OCI-LY3 (cell line): ENCODE results near the gene PRKCE.

Experiments used
- H2AFZ ChIP-seq: fragments of 200-600, 300-600 bp; shearing (Covaris generic); 2 replicates; pipeline ENCODE4 v1.6.0; 2014; ENCODE audit warnings: antibody characterized with exemption, low read depth, low read length
- H3K27ac ChIP-seq: fragments of 200-600, 300-600 bp; sonication (generic); 2 replicates; pipeline ENCODE4 v1.5.1; 2014; ENCODE audit warnings: mild to moderate bottlenecking, low read length, moderate library complexity, mixed read lengths
- H3K27me3 ChIP-seq: fragments of 200-600, 300-600 bp; sonication (generic); 2 replicates; pipeline ENCODE4 v1.6.1; 2014; ENCODE audit warnings: low read depth, low read length, mixed read lengths
- H3K36me3 ChIP-seq: fragments of 200-600, 300-600 bp; sonication (generic); replicated peaks from 2 replicates; pipeline ENCODE3; 2014; ENCODE audit warnings: low read depth, low read length, mixed read lengths
- H3K4me1 ChIP-seq: fragments of 300-600, 200-600 bp; sonication (generic); 2 replicates; pipeline ENCODE4 v1.6.1; 2014; ENCODE audit warnings: low read length, mixed read lengths
- H3K4me2 ChIP-seq: fragments of 200-600, 300-600 bp; sonication (generic); 2 replicates; pipeline ENCODE4 v1.6.1; 2014; ENCODE audit warnings: low read length, mixed read lengths
- H3K4me3 ChIP-seq: fragments of 300-600, 200-600 bp; sonication (generic); 2 replicates; pipeline ENCODE4 v1.5.1; 2014; ENCODE audit warnings: antibody characterized with exemption, mild to moderate bottlenecking, low read length, moderate library complexity
- H3K79me2 ChIP-seq: fragments of 300-600, 200-600 bp; shearing (Covaris generic); 2 replicates; pipeline ENCODE4 v1.6.1; 2014; ENCODE audit warnings: mild to moderate bottlenecking, low read length, mixed read lengths
- H3K9ac ChIP-seq: fragments of 300-600, 200-600 bp; shearing (Covaris generic); 2 replicates; pipeline ENCODE4 v1.6.0; 2014; ENCODE audit warnings: mild to moderate bottlenecking, low read length, moderate library complexity
- H3K9me3 ChIP-seq: fragments of 200-600, 300-600 bp; shearing (Covaris generic); 2 replicates; pipeline ENCODE4 v1.6.1; 2014; ENCODE audit warnings: low read length, mixed read lengths; ENCODE audit not compliant: insufficient read depth
- H4K20me1 ChIP-seq: fragments of 200-600, 300-600 bp; sonication (generic); 2 replicates; pipeline ENCODE4 v1.6.1; 2016; ENCODE audit warnings: low read length, mixed read lengths; ENCODE audit not compliant: insufficient read depth
- EZH2phosphoT487 ChIP-seq: fragments of 200-600 bp; shearing (Covaris generic); IDR thresholded peaks from 2 replicates; pipeline ENCODE4 v1.6.1; 2018; ENCODE audit warnings: antibody characterized with exemption, mixed run types, low read depth
- TF ChIP-seq, protein P1 (sequence below): fragments of 200-600, 300-600 bp; sonication (generic); IDR thresholded peaks from 2 replicates; pipeline ENCODE4 v1.5.1; 2014; ENCODE audit warnings: antibody characterized with exemption, low read length, low read depth

The PRKCE gene

DNA sequence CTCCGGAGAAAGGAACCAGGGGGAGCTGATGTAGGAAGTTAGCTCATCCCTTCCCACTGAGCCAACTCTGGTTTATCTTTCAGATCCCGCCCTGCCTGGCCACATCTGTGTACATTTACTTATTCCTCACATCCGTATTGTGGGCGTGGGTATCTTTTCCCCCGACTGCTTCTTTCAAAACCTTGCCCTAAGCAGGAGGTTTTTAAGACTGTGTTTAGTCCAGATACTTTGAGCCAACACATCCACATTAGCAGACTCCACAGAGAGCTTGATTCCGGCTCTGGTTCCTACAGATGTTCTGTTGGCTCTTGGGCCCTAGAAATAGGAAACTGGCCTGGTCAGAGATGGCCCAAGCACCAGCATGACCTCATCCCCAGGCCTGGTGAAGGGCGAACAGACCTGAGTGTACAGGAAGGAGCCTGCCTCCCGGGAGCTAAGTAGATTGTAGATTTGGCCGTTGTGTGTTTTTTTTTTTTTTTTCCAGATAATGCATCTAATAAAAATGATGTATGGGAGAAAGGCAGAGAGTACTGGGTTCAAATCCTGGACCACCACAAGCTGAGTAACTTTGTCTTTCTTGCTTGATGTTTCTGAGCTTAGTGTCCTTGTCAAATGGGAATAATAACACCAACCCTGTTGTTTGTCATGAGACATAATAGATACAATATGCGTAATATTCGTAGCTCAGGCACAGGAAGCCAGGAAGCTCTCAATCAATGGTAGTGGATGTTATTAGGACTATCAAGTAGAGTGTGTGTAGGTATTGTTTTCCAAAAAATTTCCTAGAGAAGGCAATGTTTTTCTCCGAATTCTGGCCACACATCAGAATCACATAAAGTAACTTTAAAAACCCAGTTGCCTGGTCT, 92.3 kb downstream of the PRKCE start:
- H3K27ac ChIP-seq: no peak overlapping the region
- no peaks in the 10 kb centered on the region for H3K4me1 ChIP-seq
- H3K9ac ChIP-seq: no peak overlapping the region
- peaks cover 14% of the 10 kb centered on the region; the same call in 1 of the 2 replicates for H3K27me3 ChIP-seq
- TF ChIP-seq EZH2phosphoT487: no peak
- TF ChIP-seq, protein P1, sequence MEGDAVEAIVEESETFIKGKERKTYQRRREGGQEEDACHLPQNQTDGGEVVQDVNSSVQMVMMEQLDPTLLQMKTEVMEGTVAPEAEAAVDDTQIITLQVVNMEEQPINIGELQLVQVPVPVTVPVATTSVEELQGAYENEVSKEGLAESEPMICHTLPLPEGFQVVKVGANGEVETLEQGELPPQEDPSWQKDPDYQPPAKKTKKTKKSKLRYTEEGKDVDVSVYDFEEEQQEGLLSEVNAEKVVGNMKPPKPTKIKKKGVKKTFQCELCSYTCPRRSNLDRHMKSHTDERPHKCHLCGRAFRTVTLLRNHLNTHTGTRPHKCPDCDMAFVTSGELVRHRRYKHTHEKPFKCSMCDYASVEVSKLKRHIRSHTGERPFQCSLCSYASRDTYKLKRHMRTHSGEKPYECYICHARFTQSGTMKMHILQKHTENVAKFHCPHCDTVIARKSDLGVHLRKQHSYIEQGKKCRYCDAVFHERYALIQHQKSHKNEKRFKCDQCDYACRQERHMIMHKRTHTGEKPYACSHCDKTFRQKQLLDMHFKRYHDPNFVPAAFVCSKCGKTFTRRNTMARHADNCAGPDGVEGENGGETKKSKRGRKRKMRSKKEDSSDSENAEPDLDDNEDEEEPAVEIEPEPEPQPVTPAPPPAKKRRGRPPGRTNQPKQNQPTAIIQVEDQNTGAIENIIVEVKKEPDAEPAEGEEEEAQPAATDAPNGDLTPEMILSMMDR: no peak
- H3K79me2 ChIP-seq: no peaks in the 10 kb centered on the region
- H4K20me1 ChIP-seq: no peaks in the 10 kb centered on the region
- no peak overlapping the region for H3K4me2 ChIP-seq
- H3K9me3 ChIP-seq: peaks cover 8% of the 10 kb centered on the region
- no peak overlapping the region for H2AFZ ChIP-seq
- no peak overlapping the region for H3K4me3 ChIP-seq
- H3K36me3 ChIP-seq: no peaks in the 10 kb centered on the region

DNA sequence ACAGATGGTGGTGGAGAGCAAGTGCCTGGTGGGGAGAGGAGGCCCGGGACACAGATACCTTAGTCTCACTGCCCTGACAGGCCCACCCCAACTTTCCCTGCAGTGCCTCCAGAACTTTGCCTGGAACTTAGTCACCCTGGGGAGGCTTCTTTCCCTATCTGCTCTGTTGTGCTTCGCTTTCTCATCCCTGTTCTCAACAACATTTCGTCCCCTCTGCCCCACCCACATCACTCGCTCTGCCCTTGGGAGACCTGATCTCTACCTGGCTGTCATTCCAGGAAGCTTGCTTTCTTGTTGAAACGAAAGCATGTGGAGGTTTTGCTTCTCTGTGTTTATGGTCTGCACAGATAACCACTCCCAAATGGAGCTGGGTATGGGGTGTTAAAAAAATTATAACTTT, 93.8 kb downstream of the PRKCE start:
- no peaks in the 10 kb centered on the region for H3K79me2 ChIP-seq
- no peak overlapping the region for H3K4me3 ChIP-seq
- no peaks in the 10 kb centered on the region for H4K20me1 ChIP-seq
- H3K4me1 ChIP-seq: no peaks in the 10 kb centered on the region
- H3K27ac ChIP-seq: no peak overlapping the region
- H3K9ac ChIP-seq: no peak overlapping the region
- no peak overlapping the region for H2AFZ ChIP-seq
- peaks cover 8% of the 10 kb centered on the region for H3K9me3 ChIP-seq
- TF ChIP-seq, protein P1: no peak
- peaks cover 14% of the 10 kb centered on the region; the same call in 1 of the 2 replicates for H3K27me3 ChIP-seq
- no peaks in the 10 kb centered on the region for H3K36me3 ChIP-seq
- no peak overlapping the region for H3K4me2 ChIP-seq

DNA sequence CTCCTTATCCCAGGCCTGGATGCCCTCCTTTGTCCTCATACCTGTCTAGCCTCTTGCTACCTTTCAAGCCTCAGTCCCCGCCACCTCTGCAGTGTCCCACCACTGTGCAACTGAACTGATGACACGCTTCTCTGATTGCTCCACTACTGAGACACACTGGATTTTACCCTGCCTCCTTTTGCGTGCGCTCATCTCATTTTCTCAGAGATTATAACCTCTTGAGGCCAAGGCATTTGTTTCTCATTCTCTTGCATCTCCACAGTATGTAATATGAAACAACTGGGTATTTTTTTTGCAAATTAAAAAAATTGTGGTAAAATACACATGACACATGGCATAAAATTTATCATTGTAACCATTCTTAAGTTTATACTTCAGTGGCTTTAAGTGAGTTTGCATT, 95.4 kb downstream of the PRKCE start:
- H3K9me3 ChIP-seq: peaks cover 8% of the 10 kb centered on the region
- H3K36me3 ChIP-seq: no peaks in the 10 kb centered on the region
- H2AFZ ChIP-seq: no peak overlapping the region
- peaks cover 14% of the 10 kb centered on the region; the same call in 1 of the 2 replicates for H3K27me3 ChIP-seq
- TF ChIP-seq, protein P1: no peak
- no peak for TF ChIP-seq EZH2phosphoT487
- H3K4me1 ChIP-seq: peaks cover 4% of the 10 kb centered on the region
- H4K20me1 ChIP-seq: no peaks in the 10 kb centered on the region
- H3K27ac ChIP-seq: no peak overlapping the region
- no peak overlapping the region for H3K9ac ChIP-seq
- no peak overlapping the region for H3K4me2 ChIP-seq
- no peaks in the 10 kb centered on the region for H3K79me2 ChIP-seq
- H3K4me3 ChIP-seq: no peak overlapping the region

DNA sequence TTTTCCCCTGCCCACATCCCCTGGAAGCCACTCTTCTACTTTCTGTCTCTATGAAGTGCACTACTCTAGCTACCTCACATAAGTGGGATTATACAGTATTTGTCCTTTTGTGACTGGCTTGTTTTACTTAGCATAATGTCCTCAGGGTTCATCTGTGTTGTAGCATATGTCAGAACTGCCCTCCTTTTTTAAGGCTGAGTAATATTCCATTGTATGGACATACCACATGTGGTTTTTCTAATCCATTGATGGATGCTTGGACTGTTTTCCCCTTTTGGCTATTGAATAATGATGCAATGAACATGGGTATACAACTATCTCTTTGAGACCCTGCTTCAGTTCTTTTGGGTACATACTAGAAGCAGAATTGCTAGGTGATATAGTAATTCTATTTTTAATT, 95.9 kb downstream of the PRKCE start:
- H4K20me1 ChIP-seq: no peaks in the 10 kb centered on the region

More for the DNA sequence above, 95.9 kb downstream of the PRKCE start:
- Histone ChIP-seq H3K36me3 (no peaks in the 10 kb centered on the region), H3K27me3 (peaks cover 14% of the 10 kb centered on the region; the same call in 1 of the 2 replicates), H3K4me3 (no peak overlapping the region), H3K4me2 (no peak overlapping the region), H2AFZ (no peak overlapping the region), H3K9ac (no peak overlapping the region), H3K9me3 (peaks cover 8% of the 10 kb centered on the region), H3K79me2 (no peaks in the 10 kb centered on the region), H3K27ac (no peak overlapping the region), H3K4me1 (peaks cover 4% of the 10 kb centered on the region)
- TF ChIP-seq, protein P1: no peak
- TF ChIP-seq EZH2phosphoT487: no peak
